ENCODE measurements around the gene CTNNA1.

CTNNA1 gene

DNA sequence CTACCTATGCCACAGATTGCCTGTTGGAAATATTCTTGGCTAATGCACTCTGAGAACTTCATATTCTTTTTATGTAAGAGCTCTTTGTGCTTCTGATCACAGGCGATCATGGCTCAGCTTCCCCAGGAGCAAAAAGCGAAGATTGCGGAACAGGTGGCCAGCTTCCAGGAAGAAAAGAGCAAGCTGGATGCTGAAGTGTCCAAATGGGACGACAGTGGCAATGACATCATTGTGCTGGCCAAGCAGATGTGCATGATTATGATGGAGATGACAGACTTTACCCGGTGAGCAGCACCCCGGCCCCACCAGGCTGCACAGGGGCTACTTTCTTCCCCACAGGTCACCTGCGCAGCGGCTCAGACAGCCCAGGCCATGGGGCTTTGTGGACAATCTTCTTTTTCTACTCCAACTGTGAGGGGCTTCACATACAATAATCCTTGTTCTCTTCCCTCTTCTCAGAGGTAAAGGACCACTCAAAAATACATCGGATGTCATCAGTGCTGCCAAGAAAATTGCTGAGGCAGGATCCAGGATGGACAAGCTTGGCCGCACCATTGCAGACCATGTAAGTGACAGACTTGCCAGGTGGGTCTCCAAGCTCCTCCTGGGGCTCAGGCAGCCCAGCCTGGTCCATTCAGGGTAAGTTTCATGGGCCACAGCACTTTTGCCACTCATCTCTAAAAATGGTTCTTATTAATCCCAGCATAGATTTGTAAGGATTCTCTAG, 177.3 kb downstream of the CTNNA1 start:
- DNase-seq = no peak

DNA sequence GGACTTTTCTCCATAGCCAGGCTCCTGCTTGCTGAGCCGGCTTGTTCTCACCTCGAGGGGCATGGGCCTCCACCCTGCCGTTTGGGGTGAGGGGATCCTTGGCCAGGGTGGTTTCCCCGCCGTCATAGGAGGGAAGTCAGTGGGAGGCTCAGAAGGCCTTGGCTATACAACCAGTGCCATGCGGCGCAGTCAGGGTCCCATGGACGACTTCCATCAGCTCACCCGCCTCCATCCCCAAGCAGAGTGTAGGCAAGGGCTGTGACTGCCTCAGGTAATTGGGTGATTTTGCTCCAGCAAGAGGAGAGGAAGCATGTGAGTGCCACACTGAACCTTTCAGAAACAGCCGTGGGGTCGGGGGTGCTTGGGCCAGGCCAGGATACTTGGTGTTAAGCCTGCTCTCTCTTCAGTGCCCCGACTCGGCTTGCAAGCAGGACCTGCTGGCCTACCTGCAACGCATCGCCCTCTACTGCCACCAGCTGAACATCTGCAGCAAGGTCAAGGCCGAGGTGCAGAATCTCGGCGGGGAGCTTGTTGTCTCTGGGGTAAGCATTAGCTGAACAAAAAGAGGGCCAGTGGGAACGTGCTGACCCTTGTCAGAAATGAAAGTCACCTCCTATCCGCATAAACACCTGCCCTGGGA, 179.1 kb downstream of the CTNNA1 start:
- DNase-seq = no peak

DNA sequence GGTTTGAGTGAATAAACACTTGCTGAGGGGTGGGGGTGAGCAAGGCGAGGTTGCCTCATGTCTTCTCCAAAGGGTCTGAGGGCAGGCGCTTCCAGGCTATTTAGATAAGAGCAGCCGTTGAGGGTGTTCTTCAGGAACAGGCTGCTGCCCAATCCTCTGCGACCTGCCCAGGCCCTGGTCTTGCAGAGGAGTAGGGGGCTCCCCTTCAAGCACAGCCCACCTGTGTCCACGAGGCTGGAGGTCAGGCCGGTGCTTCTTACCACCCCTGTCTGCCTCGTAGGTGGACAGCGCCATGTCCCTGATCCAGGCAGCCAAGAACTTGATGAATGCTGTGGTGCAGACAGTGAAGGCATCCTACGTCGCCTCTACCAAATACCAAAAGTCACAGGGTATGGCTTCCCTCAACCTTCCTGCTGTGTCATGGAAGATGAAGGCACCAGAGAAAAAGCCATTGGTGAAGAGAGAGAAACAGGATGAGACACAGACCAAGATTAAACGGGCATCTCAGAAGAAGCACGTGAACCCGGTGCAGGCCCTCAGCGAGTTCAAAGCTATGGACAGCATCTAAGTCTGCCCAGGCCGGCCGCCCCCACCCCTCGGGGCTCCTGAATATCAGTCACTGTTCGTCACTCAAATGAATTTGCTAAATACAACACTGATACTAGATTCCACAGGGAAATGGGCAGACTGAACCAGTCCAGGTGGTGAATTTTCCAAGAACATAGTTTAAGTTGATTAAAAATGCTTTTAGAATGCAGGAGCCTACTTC, 180.5 kb downstream of the CTNNA1 start:
- no peak for DNase-seq

DNA sequence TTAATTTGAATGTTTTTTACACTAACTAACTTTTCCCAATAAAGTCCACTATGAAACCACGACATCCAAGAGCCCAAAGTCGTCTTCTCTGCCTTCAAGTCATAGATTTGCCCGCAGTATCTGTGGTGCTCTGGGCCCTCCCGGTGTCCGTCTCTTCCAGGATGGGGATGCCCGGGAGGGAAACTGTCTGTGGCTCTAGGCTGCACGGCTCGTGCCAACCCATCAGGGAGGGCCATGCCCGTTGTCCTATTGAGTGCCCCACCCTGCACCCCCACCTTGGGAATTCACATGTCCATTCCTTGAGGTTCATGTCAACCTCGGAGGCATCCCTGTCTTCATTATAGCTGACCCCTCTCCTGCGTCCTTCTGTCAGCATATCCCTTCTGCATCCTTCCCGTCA, 181.7 kb downstream of the CTNNA1 start:
- no peak for DNase-seq

DNA sequence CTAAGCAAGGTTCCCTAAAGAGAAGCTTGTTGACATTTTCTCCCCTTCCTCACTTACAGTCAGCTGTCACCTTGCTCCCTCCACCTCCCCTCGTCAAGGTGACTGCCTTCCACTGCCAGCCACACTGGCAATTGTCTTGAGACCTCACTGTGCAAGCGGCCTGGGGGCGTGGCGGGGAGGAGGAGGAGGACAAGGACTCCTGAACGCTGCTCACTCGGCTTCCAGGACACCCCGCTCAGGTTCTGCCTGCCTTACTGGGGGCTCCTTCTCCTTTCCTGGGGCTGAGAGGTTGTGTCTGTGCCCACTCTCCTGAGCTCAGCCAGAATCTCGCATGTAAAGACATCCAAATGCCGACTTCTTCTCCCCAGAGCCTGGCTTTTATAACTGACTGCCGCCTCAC, 182.2 kb downstream of the CTNNA1 start:
- no peak for DNase-seq

DNA sequence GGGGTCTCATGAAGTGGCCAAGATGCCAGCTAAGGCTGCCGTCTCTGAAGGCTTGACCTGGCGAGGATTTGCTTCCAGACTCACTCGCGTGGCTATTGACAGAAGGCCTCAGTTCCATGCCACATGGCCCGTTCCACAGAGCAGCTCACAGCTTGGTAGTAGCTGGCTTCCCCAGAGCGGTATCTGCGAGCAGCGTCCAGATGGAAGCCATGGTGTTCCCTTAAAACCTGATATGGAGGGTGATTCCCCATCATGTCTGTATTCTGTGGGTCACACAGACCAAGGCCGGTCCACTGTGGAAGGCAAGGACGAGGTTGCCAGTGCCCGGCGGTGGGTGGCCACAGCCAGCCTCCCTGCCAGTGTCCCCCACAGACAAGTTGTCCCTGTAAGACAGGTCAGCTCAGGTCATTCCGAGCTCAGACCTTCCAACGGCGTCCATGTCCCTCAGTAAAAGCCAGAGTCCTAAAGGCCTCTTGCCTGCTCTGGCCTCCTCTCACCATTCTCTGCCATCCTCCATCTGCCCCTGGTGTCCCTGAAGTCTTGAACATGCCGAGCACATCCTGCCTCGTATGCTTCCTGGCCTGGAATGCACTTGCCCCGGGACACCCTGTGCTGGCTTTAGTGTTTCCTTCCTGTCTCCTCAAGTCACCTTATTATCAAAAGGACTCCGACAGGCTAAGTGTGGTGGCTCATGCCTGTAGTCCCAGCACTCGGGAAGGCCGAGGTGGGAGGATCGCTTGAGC, 183.2 kb downstream of the CTNNA1 start:
- DNase-seq = no peak

DNA sequence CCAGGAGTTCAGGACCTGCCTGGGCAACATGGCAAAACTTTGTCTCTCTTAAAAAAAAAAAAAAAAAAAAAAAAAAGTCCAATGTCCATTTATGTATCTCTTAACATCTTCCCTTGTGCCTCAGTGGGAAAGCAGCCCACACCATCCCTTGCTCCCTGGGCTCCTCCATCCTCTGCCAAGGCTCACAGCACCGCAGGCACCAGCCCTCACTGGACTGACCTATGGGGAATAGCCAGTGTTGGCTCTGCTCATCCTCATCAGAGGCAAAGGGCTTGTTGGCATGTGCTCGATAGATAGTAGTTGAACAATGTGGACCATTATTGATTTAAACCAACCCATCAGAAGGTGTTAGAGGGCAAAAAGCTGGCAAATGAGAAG, 183.7 kb downstream of the CTNNA1 start:
- no peak for DNase-seq

DNA sequence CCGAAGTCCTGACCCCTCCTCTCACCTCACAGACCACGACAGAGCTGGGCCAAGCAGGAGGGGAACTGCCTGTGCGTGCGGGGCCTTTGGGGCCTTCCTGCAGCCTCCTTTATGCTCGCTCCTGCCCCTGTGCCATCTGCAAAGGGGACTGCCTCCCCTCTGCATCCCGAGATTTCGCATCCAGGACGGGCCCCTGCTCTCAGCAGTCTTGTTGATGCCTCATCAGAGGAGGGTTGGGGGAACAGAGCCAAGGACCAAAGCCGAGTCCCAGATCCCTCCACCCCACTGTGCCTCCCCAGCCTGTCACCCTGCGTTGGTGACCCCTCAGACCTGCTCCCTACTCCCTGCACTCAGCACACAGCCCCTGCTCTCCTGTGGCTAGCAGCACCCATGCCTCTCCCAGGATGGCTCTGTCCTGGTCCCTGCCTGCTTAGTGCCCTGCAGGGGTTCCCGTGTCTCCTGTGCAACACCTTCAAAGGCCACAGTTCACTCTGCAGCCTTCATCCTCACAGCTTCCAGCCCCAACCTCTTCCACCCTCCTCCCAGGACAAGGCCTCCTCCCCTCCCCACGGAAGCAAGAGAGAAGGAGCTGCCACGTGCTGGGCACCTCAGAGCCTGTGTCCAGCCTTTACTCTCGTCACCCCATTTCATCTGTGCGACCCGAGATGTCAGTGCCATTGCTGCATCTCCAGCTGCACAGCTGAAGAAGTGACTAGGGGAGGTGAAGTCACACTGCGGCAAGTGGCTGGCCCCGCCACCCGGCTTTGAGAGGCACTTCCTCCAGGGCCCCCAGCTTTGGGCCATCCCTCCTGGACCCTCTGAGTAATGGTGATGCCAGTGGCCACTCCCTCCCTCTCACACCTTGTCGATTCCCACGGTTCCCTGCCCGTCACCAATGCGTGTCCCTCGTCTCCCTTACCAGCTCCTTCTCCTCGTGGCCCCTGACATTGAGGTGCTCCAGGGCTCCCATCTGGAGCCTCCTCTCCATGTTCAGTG, 184.5 kb downstream of the CTNNA1 start:
- DNase-seq = no peak

DNA sequence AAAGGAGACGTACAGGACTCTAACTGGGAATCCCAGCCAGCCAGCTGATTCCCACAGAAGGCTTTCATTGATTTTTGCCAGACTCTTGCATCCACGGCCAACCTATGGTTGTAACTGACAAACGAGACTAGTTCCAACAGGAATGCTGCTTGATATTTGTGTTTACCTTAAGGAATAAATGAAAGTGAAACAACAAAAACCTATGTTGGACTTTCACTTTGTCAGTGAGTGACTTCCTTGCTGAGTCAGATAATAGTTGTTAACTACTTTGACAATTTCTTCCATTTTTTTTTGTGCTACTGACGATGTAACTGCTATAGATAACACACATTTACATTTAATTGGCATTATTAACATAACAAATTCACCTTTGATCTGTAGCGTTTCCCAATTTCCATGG, 185.3 kb downstream of the CTNNA1 start:
- DNase-seq = no peak

DNA sequence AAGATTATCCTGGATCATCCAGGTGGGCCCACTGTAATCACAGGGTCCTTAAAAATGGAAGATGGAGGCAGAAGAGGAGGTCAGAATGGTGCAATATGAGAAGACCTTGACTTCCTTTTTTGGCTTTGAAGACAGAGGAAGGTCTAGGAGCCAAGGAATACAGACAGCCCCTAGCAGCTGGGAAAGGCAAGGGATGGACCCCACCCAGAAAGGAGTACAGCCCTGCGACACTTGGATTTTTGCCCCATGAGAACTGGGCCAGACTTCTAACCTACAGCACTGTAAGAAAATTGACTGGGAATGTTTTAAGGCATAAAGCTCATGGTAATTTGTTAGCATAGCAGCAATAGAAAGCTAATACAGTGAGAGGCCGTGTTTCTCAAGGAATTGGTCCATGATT, 188.8 kb downstream of the CTNNA1 start:
- DNase-seq = no peak

DNA sequence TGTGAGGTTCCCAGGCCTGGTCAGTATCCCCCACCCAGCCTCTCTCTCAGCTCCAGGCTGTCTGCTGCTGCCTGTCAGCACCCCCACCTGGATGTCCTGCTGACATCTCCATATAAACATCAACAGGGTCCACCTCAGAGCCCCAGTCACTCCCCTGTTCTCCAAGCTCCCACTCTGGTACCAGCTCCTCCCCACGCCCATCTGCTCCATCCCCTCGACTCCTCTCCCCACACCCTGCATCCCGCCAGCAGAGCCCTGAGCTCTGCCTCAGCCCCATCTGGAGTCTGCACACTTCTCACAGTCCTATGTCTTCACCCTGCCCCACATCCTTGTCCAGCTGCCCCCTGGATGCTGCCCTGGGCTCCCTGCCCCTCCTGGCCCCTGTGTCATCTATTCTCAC, 189.6 kb downstream of the CTNNA1 start:
- DNase-seq = no peak

DNA sequence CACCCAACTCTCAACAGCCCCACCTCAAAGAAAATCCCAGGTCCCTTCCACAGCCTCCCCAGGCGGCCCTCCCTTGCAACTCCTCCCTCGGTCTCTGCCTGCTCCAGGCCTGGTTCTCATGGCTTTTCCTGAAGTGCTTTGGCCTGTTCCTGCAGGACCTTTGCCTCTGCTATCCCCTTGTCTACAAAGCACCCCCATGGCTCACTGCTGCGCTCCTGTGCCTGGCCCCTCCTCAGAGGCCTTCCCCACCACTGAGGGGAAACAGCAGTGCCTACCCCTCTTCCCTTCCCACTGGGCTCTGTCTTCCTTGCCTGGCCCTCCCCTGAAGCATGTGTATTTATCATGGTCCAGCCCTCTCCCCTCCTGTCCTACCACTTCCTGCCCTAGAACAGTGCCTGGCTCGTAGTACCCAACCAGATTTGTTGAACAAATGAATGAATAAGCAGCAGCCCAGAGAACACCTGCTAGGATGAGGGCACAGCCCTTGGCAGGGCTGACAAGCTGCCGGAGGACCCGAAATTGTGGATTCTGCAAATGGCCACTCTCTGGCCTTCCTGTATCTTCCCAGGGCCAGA, 190.5 kb downstream of the CTNNA1 start:
- DNase-seq = no peak

DNA sequence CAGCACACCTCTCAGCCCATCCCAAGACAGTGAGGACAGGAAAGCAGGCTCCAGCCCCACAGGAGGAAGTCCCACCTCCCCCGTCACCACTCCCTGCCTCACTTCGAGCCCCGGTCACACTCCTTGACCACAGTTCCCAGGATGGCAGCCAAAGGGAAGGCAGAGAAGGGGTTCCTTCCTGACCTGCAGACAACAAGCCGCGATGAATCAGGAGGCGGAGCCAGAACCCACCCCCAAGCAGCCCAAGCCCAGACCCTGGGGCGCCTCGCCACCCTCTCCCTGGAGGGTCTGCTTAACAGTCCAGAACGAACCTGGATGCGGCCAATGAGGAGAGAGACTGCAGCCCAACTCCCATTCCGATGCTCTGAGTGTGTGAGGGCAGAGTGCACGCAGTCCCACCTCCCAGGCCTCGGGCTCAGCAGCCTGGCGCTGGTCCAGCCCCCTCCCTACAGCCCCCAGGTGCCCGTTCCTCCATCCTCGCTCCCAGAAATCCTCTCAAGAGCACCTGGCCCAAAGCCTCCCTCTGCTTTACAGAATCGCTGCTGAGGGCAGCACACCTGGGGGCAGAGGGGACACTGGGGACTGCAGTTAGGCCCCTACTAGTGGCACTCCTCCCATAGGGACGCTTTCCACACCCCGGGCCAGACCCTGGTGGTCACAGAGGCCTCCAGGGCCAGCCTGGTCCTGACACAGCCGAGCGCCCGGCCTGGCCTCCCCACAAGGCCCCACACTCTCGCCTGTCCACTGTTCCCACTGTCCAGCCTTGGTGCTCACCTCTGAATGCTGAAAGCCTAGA, 191.5 kb downstream of the CTNNA1 start:
- peak; percentile 79 for DNase-seq

DNA sequence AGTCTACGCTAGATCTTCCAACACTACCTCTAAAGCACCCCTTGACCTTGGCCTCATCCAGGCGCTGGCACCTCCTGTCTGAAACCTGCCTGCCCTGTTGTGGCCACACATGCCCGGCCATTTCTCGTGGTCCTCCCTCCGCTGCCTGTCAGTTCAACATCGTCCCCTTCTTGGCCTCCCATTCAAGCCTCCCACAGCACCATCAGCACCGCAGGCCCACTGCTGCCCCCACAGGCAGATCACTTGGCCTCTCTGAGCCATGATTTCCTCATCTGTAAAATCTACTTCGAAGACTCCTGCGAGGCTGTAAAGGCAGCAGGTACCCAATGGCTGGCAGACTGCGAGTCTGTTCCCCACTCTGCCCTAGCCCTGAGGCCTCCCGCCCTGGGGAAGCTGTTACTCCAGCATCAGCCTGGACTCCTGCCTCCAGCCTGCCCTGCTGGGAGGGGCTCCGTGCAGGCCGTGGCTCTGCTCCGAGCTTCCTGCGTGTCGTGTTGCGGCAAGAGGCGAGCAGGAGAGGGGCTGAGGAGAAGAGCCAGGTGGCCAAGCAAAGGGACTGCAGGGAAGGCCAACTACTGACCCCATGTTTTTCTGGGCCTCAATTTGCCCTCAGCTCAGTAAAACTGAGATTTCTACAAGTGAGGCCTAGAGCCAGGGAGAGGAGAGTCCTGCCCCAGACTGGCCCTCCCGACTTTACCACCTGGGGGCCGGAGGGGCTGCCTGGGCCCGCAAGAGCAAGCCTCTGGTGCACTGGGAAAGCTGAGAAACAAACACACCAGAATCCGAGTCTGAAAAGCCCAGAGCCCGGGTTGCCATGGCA, 192.4 kb downstream of the CTNNA1 start:
- peak; percentile 66 for DNase-seq

DNA sequence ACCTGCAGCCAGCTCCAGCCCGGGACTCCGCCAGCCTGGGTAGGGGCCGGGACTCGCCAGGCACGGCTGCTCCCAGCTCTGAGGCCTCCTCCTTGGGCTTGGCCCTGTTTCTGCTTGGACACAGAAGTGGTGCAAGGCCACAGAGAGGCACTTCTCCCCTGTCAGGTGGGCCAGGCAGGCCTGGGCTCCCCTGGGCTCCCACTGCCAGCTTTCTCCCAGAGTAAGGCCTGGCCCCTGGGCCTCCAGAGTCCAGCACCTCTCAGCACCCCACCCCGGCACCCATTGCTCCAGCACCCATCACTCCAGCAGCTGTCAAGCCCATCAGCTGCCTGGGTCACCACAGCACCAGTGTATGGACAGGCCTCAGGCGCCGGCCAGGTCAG, 193.0 kb downstream of the CTNNA1 start:
- no peak for DNase-seq

DNA sequence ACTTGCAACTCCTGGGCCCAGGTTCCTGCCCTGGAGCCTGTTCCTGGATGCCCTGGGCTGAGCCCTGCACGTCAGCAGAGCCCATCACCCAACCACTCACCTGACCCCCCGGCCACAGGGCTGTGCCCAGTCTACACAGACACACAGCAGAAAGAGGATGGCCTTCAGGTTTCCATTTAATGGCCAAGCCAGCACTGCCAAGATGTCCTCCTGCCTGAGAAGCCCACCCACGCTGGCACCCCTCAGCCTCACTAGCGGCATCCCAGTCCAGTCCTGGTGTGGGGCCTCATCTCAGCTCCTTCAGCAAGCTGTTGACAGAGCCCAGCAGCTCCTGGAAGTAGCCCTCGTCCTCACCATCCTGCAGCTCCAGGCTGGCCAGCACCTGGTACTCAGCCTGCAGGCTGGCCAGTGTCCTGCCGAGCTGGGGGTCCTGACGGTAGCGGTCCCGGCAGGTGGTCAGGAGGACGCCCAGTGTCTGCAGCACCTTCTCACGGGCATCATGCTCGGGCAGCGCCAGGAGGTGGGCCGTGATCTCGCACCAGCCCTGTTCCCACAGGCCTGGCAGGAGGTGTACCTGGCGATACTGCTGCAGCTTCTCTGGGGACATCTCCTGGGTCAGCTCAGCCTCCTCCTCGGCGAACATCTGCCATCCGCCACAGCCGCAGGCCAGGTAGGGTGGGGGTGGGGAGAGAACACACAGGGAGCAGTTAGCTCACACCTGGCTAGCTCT, 193.8 kb downstream of the CTNNA1 start:
- DNase-seq = no peak

DNA sequence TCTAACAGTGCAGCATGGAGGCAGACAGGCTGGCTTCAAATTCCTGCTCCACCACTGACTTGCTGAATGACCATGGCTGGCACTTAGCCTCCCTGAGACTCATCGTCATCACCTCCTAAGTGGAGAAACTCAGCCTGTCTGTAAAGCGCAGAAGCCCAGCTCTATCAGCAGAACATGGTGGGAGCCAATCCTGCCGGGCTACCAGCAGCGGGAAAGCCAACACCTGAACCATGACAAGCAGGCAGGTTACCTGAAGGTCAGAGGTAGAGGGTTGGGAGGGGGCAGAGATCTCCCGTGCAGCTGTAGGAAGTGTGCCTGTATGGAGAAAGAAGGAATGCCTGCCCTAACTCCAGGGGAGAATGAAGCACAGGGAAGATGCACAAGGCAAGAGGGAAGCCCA, 194.6 kb downstream of the CTNNA1 start:
- no peak for DNase-seq

DNA sequence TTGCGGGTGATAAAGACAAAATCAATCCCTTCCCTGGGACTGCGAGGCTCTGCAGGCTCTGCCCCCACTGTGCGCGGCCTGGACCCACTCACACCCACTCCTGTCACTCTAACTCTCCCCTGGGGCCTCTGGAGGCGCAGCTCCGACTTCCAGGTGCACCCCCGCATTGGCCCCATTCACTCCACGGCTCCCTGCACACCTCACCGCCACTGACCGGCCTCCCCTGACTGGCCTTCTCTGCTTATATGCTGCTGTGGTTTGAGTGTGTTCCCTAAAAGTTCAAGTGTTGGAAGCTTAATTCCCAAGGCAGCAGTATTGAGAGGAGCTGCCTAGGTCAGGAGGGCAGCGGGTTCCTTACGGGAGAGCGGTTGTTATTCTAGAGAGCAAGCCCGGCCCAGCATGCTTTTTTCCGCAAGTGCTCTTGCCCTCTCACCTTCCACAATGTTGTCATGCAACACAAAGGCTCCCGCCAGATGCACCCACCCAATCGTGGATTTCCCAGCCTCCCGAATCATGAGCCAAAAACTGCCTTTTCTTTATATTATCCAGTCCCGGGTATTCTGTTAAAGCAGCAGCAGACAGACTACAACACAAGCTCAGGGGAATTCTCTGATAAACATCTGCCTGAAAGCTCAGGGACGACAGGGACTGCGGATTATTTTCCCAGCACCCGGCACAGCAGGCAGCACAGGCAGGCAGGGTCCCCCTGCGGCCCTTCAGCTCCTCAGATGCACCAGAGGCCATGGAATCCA, 195.4 kb downstream of the CTNNA1 start:
- no peak for DNase-seq
